Skin epidermis (tissue), 12 donors: ENCODE measurements around the gene MICAL2.

Experiments
- H3K27ac ChIP-seq, 21 experiments: fragments of 200-600 bp; sonication (generic) in 11 of 21; one replicate each; pipeline ENCODE4 v1.5.0; 2020; ENCODE audit warnings: mild to moderate bottlenecking in 3 of 21, inconsistent platforms in 2 of 21, moderate library complexity in 2 of 21
- H3K4me3 ChIP-seq, 7 experiments: fragments of 200-600 bp; sonication (generic) in 2 of 7; one replicate each; pipeline ENCODE4 v1.5.0; 2020; ENCODE audit warnings: inconsistent platforms in 2 of 7, mild to moderate bottlenecking in 2 of 7, moderate library complexity in 1 of 7

Gene MICAL2

DNA sequence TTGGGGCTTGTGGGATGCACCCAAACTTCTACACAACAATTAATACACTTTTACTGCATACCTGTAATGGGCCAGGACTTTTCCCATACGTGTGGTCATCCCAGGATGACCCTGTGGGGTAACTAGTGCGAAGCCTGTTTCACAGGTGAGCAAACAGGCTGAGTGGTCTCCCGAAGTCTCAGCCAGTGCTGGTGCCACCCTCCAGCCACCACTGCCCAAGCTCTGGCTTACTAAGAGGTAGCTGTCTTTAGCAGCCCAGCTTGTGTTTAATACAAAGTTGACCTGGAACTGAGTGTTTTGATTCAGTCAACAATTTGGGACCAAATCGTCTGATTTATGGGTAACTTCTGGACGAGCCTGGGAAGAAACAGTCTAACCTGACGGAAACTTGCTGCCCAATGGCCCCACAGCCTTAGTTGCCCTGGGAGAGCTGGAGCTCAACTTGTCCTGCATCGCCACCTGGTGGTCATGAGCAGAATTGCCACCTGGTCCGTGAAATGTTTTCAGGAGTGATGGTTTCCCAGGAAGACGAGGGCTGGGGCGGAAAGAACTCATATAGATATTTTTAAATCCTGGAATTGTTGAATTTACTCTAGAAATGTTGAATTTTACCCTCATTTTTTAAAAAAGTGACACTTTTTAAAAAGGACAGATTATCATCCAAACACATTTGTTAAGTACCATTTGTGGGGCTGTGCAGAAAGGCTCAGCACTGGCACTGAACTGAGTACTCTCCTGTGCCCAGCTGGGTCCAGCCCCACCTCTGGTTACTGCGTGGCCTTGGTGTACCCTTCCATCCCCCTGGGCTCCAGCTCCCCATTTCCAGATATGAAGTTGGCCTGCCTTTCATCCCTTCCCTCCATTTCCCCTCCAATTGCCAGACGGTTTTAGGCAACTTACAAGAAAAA is 171.4 kb downstream of the MICAL2 start:
- Histone ChIP-seq H3K4me3 (no peak overlapping the region), H3K27ac (peak overlapping the region in 1 of 21 experiments; percentile 56)

GRCh38 chr11:12282676-12283075 is 172.3 kb downstream of the MICAL2 start:
- H3K4me3 ChIP-seq, result no peak overlapping the region
- H3K27ac ChIP-seq, result no peak overlapping the region

DNA sequence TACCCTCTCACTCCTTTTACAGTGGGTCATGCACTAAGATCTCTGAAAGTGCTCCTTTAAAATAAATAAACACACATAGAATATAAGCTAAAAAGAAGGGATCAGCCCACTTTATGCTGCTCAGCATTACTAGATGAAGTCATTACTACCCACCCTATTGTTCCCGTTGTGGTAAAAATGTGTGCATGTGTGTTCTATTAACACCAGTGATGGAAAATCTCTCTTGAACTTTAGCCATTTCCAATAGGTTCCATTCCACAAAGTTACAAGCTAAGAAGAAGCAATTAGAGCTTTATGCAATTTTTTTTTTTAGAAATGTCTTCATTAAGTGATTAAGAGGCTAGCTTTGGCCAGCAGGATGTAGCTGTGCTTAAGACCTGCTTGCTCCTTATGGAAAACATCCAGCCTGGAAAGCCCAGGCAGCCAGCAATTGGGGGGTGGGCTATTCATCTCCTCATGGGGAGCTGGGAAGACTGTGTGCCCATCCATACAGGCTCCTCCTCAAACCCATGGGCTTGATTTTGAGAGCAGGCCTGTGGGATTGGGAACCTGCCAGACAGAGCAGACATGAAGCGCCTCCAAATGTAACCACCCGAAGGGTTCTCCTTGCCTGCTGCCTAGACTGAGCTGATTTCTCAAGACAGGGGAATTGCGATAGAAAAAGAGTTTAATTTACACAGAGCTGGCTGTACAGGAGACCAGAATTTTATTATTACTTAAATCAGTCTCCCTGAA is 174.1 kb downstream of the MICAL2 start:
- H3K4me3 ChIP-seq, result no peak overlapping the region
- H3K27ac ChIP-seq, result peak overlapping the region in 17 of 21 experiments; percentile 5 to 90 (median 53)

DNA sequence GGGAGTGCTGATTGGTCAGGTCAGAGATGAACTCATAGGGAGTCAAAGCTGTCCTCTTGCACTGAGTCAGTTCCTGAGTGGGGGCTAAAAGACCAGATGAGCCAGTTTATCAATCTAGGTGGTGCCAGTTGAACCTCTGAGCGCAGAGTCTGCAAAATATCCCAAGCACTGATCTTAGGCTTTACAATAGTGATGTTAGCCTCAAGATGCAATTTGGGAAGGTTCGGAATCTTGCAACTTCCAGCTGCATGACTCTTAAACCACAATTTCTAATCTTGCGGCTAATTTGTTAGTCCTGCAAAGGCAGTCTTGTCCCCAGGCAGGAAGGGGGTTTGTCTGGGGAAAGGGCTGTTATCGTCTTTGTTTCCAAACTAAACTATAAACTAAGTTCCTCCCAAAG is 174.7 kb downstream of the MICAL2 start:
- H3K27ac ChIP-seq, result peak overlapping the region in 15 of 21 experiments; percentile 14 to 91 (median 53)
- no peak overlapping the region for H3K4me3 ChIP-seq

DNA sequence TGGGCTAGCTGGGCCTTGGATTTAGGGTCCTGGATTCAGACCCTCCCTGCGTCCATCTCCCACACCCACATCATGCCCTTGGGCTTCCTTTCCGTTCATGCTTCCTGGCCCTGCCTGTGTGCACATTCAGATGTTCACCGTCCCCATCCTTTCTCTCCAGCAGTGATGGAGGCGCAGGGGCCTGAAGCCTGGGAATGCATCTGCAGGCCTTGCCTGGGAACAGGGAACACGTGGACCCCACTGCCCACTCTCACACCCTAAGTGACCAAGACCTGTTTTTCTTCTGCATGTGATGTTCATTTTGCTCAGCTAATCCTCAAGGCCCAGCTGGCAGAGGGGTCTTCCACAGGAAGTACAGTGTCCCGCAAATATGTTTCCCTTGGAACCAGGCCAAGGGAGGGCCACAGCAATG is 175.4 kb downstream of the MICAL2 start:
- Histone ChIP-seq H3K27ac (peak overlapping the region in 14 of 21 experiments; percentile 0 to 91 (median 58)), H3K4me3 (no peak overlapping the region)

DNA sequence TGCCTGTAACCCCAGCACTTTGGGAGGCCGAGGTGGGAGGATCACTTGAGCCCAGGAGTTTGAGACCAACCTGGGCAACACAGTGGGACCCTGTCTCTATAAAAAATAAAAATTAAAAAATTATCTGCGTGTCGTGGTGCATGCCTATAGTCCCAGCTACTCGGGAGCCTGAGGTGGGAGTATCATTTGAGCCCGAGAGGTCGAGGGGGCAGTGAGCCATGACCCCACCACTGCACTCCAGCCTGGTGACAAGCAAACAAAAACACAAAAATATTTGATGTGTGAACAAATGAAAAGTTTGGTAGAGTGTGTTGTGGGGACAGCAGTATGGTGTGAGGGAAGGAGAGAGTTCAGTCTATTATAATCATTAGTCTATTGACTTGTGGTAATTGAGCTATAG is 176.2 kb downstream of the MICAL2 start:
- Histone ChIP-seq H3K4me3 (no peak overlapping the region), H3K27ac (peak overlapping the region in 12 of 21 experiments; percentile 33 to 91 (median 74))

DNA sequence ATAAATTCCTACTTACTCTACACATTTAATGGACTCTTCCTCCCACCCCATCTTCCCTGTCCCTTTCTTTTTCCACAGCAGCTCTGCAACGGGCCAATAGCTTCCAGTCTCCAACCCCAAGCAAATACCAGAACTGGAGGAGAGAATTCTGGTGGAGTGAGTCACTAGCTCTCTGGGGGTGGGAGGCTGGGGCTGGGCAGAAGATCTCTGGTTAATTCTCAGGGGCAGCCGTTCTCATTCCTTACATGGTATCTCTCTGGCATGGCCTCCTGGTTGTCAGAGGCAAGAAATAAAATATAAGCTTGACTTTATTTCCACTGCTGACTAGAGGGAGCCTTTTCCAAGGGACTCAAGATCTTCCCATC is 176.6 kb downstream of the MICAL2 start:
- Histone ChIP-seq H3K27ac (peak overlapping the region in 19 of 21 experiments; percentile 40 to 91 (median 72)), H3K4me3 (no peak overlapping the region)

GRCh38 chr11:12287374-12288211 is 177.2 kb downstream of the MICAL2 start:
- Histone ChIP-seq H3K27ac (peak overlapping the region in 19 of 21 experiments; percentile 34 to 91 (median 72)), H3K4me3 (no peak overlapping the region)

GRCh38 chr11:12288212-12288930 is 178.0 kb downstream of the MICAL2 start:
- H3K27ac ChIP-seq, result peak overlapping the region in 19 of 21 experiments; percentile 34 to 91 (median 72)

DNA sequence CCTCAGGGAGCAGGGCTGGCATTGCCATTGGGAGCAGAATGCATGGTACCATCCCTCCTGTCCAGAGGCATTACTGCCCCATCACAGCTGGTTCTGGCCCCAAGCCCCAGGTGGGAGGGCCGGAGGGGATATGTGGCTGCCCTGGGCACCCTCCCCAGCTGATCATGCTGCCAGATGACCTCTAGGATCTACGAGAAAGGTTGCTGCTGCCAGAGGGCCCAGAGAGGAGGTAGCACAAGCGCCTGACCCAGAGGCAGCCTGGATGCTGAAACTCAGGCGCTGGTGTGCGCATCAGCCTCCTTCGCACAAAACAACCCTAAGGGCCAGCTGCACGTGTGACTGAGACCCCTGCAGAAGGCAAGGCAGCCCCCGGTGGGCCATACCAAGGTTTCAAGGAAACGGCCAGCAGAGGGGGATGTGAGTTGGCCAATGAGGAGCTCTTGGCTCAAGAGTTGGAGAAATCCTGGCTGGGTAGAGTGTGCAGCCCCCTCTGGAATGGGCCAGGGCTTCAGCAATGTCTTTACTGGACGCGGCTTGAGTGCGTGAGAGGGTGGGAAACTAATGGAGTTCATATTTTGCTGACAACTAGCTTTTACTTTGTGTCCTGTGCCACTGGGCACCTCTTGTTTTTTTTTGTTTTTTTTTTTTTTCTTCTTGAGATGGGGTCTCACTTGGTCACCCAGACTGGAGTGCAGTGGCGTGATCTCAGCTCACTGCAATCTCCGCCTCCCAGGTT is 178.7 kb downstream of the MICAL2 start:
- Histone ChIP-seq H3K4me3 (no peak overlapping the region), H3K27ac (peak overlapping the region in 7 of 21 experiments; percentile 25 to 91 (median 77))

More at GRCh38 chr11:12288212-12288930, 178.0 kb downstream of the MICAL2 start:
- H3K4me3 ChIP-seq, result no peak overlapping the region

DNA sequence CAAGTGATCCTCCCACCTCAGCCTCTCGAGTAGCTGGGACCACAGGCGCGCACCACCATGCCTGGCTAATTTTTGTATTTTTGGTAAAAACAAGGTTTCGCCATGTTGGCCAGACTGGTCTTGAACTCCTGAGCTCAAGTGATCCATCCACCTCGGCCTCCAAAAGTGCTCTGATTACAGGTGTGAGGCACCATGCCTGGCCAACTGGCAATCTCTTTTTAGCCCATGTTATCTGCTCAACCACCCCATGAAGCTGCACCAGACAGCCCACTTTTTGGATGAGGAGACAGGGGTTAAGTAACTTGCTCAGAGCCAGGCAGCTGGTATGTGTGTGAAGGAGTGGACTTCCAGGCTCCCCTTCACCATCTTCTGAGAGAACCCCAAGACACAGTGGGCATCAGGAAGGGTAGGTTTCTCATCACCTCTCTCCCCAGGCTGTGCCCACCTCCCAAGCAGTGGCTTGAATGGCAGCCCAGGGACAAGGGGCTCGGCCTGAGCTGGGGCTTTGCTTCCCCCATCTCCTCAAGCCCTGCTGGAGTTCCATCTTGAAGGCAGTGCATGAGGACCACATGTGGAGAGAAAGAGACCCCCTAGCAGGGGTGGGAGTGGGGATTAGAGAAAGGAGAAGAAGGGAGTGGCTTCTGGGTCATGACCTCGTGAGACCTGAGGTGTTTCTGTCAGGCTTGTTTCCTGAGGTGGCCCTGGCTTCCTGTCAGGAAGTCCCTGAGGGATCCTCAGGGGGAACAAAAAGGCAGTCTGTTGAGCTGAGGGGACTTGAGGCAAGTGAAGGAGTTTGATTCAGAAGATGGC is 179.5 kb downstream of the MICAL2 start:
- H3K4me3 ChIP-seq, result no peak overlapping the region

GRCh38 chr11:12290477-12290922 is 180.1 kb downstream of the MICAL2 start:
- no peak overlapping the region for H3K27ac ChIP-seq
- H3K4me3 ChIP-seq, result no peak overlapping the region

More for the DNA sequence above, 179.5 kb downstream of the MICAL2 start:
- peak overlapping the region in 1 of 21 experiments; percentile 10 for H3K27ac ChIP-seq

DNA sequence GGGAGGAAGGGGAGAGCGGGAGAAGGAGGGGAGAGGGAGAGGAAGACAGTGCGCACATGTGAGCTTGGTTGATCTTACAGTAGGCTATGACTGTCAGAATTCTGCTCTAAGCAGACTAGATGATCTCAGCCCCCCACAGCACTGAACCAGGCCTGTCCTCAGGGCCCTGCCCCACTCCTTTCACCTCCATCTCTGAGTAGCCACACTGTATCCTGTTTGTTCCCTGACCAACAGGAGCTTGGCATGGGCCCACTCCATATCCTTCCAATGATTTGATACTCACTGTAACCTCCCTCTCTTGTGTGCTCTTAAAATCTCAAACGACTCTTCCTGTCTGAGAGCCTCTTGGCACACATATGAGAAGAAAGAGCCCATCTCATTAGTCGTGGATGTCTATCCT is 180.9 kb downstream of the MICAL2 start:
- H3K27ac ChIP-seq, result no peak overlapping the region
- H3K4me3 ChIP-seq, result no peak overlapping the region

- H3K4me3 ChIP-seq, result no peak overlapping the region
- no peak overlapping the region for H3K27ac ChIP-seq
Measured at GRCh38 chr11:12291766-12292165, 181.4 kb downstream of the MICAL2 start.

GRCh38 chr11:12292766-12293165 is 182.4 kb downstream of the MICAL2 start:
- no peak overlapping the region for H3K4me3 ChIP-seq
- no peak overlapping the region for H3K27ac ChIP-seq

DNA sequence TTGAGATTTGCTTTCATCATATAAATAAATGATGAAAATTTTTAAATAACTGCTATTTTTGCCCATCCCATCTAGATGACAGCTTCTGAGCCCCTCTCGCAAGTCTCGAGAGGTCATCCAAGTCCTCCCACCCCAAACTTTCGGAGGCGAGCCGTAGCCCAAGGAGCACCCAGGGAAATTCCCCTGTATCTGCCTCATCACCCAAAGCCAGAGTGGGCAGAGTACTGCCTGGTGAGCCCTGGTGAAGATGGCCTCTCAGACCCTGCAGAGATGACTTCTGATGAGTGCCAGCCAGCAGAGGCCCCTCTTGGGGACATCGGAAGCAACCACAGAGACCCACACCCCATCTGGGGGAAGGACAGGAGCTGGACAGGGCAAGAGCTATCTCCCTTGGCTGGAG is 183.1 kb downstream of the MICAL2 start:
- Histone ChIP-seq H3K27ac (no peak overlapping the region), H3K4me3 (no peak overlapping the region)

- Histone ChIP-seq H3K27ac (no peak overlapping the region), H3K4me3 (no peak overlapping the region)
Measured at GRCh38 chr11:12294613-12295012, 184.2 kb downstream of the MICAL2 start.

DNA sequence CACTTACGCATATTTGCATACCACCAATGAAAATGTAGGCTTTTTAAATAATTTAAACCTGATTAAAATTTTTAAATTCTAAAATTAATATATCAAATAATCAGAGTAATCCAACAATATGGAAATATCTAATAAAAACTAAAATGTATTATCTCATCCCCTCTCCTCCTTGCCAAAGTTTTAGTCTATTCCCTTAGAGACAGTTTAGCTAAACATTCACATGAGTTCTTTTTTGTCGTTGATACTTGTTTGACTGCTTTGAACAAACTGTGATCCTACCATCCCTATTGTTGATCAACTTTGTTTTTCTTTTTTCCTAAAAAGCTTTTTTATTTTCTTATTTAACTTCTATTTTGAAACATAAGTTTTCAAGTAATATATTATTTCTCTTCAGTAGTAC is 185.6 kb downstream of the MICAL2 start:
- H3K27ac ChIP-seq, result no peak overlapping the region

More for the DNA sequence above, 185.6 kb downstream of the MICAL2 start:
- H3K4me3 ChIP-seq, result no peak overlapping the region
